ENCODE results near the gene UNG. TPM values are rescaled to one million over a fixed set of nuclear protein-coding genes. Genes with fewer than 3 reads are reported as not detected.

The UNG gene
- polyA plus RNA-seq, 1 of the 3 experiments (the other 2 are of a cell fraction), result 33.2 TPM

GRCh38 chr12:109120095-109120494, 22.7 kb downstream of the UNG start:
- H3K27ac ChIP-seq (ENCODE audit: low read depth in 2 of 2, low read length in 1 of 2), result no peak overlapping the region
- no peaks in the 10 kb centered on the region for H3K36me3 ChIP-seq (replicated peaks in 1 of 2; ENCODE audit: control insufficient read depth in 1 of 2, insufficient read depth in 2 of 2, low read length in 1 of 2)
- CTCF ChIA-PET, result interaction anchor here (0.6 to 5.5 kb wide), 3 partner anchors 8 to 13 kb away, joined by 3 to 36 read pairs (median 3); no protein-coding TSS in a partner anchor
- H3K4me1 ChIP-seq (ENCODE audit: control insufficient read depth in 1 of 2, insufficient read depth in 2 of 2, low read depth in 1 of 2, low read length in 1 of 2), result peaks cover 0 to 15% of the 10 kb centered on the region in 2 experiments; a peak in 1 of 4 replicates
- H3F3A ChIP-seq (replicated peaks; ENCODE audit: insufficient read depth), result no peaks in the 10 kb centered on the region
- no peak overlapping the region for H3K4me2 ChIP-seq
- H3K9me3 ChIP-seq, result no peaks in the 10 kb centered on the region
- no peak overlapping the region for H3K4me3 ChIP-seq (ENCODE audit: low read depth in 2 of 2, low read length in 1 of 2)
- DNase-seq, result no peak
- H3K27me3 ChIP-seq (ENCODE audit: insufficient read depth), result no peaks in the 10 kb centered on the region
- TF ChIP-seq PBX3 (IDR thresholded peaks at IDR 0.05) (no peak), USF1 (IDR thresholded peaks at IDR 0.05; ENCODE audit: borderline replicate concordance, low read depth) (no peak)
- no peak overlapping the region for H3K9ac ChIP-seq
- POLR2A ChIA-PET, result no interaction called here
- H2AFZ ChIP-seq (ENCODE audit: low read depth), result no peak overlapping the region
- H4K20me1 ChIP-seq (ENCODE audit: insufficient read depth), result no peaks in the 10 kb centered on the region
- 70% methylated on average over 2 of the region's 2 CpGs for WGBS (ENCODE audit: low lambda C conversion rate)
- no peaks in the 10 kb centered on the region for H3K9me2 ChIP-seq
- H3K79me2 ChIP-seq (ENCODE audit: insufficient read depth), result no peaks in the 10 kb centered on the region

GRCh38 chr12:109120557-109120956, 23.2 kb downstream of the UNG start:
- Histone ChIP-seq H3K4me2 (no peak overlapping the region), H3K36me3 (replicated peaks in 1 of 2; ENCODE audit: control insufficient read depth in 1 of 2, insufficient read depth in 2 of 2, low read length in 1 of 2) (no peaks in the 10 kb centered on the region), H3K27me3 (ENCODE audit: insufficient read depth) (no peaks in the 10 kb centered on the region), H3K4me3 (ENCODE audit: low read depth in 2 of 2, low read length in 1 of 2) (no peak overlapping the region), H3K79me2 (ENCODE audit: insufficient read depth) (no peaks in the 10 kb centered on the region), H2AFZ (ENCODE audit: low read depth) (no peak overlapping the region), H3K9me2 (no peaks in the 10 kb centered on the region), H3K4me1 (ENCODE audit: control insufficient read depth in 1 of 2, insufficient read depth in 2 of 2, low read depth in 1 of 2, low read length in 1 of 2) (peaks cover 0 to 12% of the 10 kb centered on the region in 2 experiments; a peak in 1 of 4 replicates), H3K9me3 (no peaks in the 10 kb centered on the region), H3K9ac (no peak overlapping the region), H3K27ac (ENCODE audit: low read depth in 2 of 2, low read length in 1 of 2) (no peak overlapping the region), H4K20me1 (ENCODE audit: insufficient read depth) (no peaks in the 10 kb centered on the region), H3F3A (replicated peaks; ENCODE audit: insufficient read depth) (no peaks in the 10 kb centered on the region)
- ChIA-PET POLR2A (no interaction called here), CTCF (interaction anchor here (5.5 kb wide), 1 partner anchor 8 kb away, joined by 36 read pairs; no protein-coding TSS in a partner anchor)
- no peak for DNase-seq
- TF ChIP-seq TEAD4 (IDR thresholded peaks at IDR 0.05; ENCODE audit: borderline replicate concordance, insufficient read depth), result no peak
- TF ChIP-seq POLR2AphosphoS5 (IDR thresholded peaks at IDR 0.05; ENCODE audit: low read depth, low read length), result no peak
- TF ChIP-seq ZBTB33 (IDR thresholded peaks at IDR 0.05; ENCODE audit: borderline replicate concordance, low read depth), result no peak
- TF ChIP-seq CTCF (IDR thresholded peaks at IDR 0.05), result no peak
- no peak for TF ChIP-seq SMC3 (IDR thresholded peaks at IDR 0.05; ENCODE audit: low read depth, low read length)
- no peak for TF ChIP-seq RFX5 (IDR thresholded peaks at IDR 0.05; ENCODE audit: low read length)
- TF ChIP-seq MXI1 (IDR thresholded peaks at IDR 0.05; ENCODE audit: low read depth, low read length), result no peak
- TF ChIP-seq MAX (IDR thresholded peaks at IDR 0.05; ENCODE audit: low read depth), result no peak
- no peak for TF ChIP-seq ELF1 (IDR thresholded peaks at IDR 0.05)
- no peak for TF ChIP-seq PBX3 (IDR thresholded peaks at IDR 0.05)
- TF ChIP-seq EP300 (IDR thresholded peaks at IDR 0.05; ENCODE audit: borderline replicate concordance in 1 of 2, low read depth in 1 of 2, low read length in 1 of 2), result no peak
- TF ChIP-seq FOXM1 (IDR thresholded peaks at IDR 0.05; ENCODE audit: low read depth), result no peak
- no peak for TF ChIP-seq TAF1 (IDR thresholded peaks at IDR 0.05; ENCODE audit: borderline replicate concordance, low read depth, low read length)
- no peak for TF ChIP-seq REST (IDR thresholded peaks at IDR 0.05; ENCODE audit: low read depth, low read length)
- TF ChIP-seq TCF12 (IDR thresholded peaks at IDR 0.05), result no peak
- TF ChIP-seq JUND (IDR thresholded peaks at IDR 0.05), result no peak
- WGBS (ENCODE audit: low lambda C conversion rate), result 79% methylated on average over 4 of the region's 4 CpGs

Data from SK-N-SH (cell line).